WTC11 (cell line): ENCODE measurements around the gene CWF19L2. TPM values are rescaled to one million over a fixed set of nuclear protein-coding genes. Genes with fewer than 3 reads are reported as not detected.

Experiments
- ATAC-seq: fragments of 200-7000 bp; cut with Tn5 transposase; 2 replicates; pipeline ENCODE4 v1.10.0; 2021; ENCODE audit warnings: mild to moderate bottlenecking, moderate library complexity
- Bru-seq: library from RNA; stranded (reverse); fragments of 400-500 nt; gene quantifications from one replicate; lab custom pipeline; 2021; lab: Mats Ljungman, UMichigan
- CTCF ChIA-PET: fragments of 300-600 bp; sonication (Branson Sonifier 250); formaldehyde crosslinking; loops from one replicate; lab custom pipeline; 2021; ENCODE audit warnings: antibody characterized with exemption; lab: Charles Lee
- POLR2A ChIA-PET: fragments of 350-600 bp; sonication (Branson Sonifier 250); formaldehyde crosslinking; loops from one replicate; lab custom pipeline; 2021; ENCODE audit warnings: antibody characterized with exemption; lab: Charles Lee
- DNase-seq: peaks from one replicate; pipeline ENCODE4 v3.0.0; 2021; ENCODE audit warnings: low spot score
- H3K27ac Mint-ChIP-seq: 2 replicates; pipeline ENCODE4 v1.8.0; 2021; ENCODE audit warnings: mixed read lengths
- H3K27me3 Mint-ChIP-seq: 2 replicates; pipeline ENCODE4 v1.8.0; 2021; ENCODE audit warnings: low read depth, mild to moderate bottlenecking, moderate library complexity, mixed read lengths
- H3K36me3 Mint-ChIP-seq: 2 replicates; pipeline ENCODE4 v1.8.0; 2021; ENCODE audit warnings: mixed read lengths
- H3K4me1 Mint-ChIP-seq: 2 replicates; pipeline ENCODE4 v1.8.0; 2022; ENCODE audit warnings: mixed read lengths
- H3K4me3 Mint-ChIP-seq: 2 replicates; pipeline ENCODE4 v1.8.0; 2021; ENCODE audit warnings: mild to moderate bottlenecking, moderate library complexity, mixed read lengths
- H3K9me3 Mint-ChIP-seq: 2 replicates; pipeline ENCODE4 v1.8.0; 2021; ENCODE audit warnings: mixed read lengths
- CREM ChIP-seq: sonication (generic); formaldehyde crosslinking; IDR thresholded peaks from 2 replicates; pipeline ENCODE4 v1.8.1; 2022; ENCODE audit warnings: mild to moderate bottlenecking, missing genetic modification reagents, moderate library complexity
- ERG ChIP-seq: fragments of 250-450 bp; sonication (Bioruptor Pico); IDR thresholded peaks from 2 replicates; pipeline ENCODE4 v1.8.0; 2021; ENCODE audit warnings: mild to moderate bottlenecking
- ETV6 ChIP-seq: sonication (generic); formaldehyde crosslinking; IDR thresholded peaks from 2 replicates; pipeline ENCODE4 v1.8.1; 2022; ENCODE audit warnings: mild to moderate bottlenecking, missing genetic modification reagents
- FOXK1 ChIP-seq: sonication (generic); formaldehyde crosslinking; IDR thresholded peaks from 2 replicates; pipeline ENCODE4 v1.8.0; 2022; ENCODE audit warnings: mild to moderate bottlenecking, moderate library complexity, missing genetic modification reagents
- GABPB1 ChIP-seq: sonication (generic); formaldehyde crosslinking; IDR thresholded peaks from 2 replicates; pipeline ENCODE4 v1.8.1; 2023; ENCODE audit warnings: mild to moderate bottlenecking, missing genetic modification reagents
- IRF2 ChIP-seq: sonication (generic); formaldehyde crosslinking; IDR thresholded peaks from 2 replicates; pipeline ENCODE4 v1.8.0; 2022; ENCODE audit warnings: low read depth, missing genetic modification reagents, borderline replicate concordance
- JAZF1 ChIP-seq: fragments of 250-450 bp; sonication (Bioruptor Pico); IDR thresholded peaks from 2 replicates; pipeline ENCODE4 v1.9.0; 2021; ENCODE audit warnings: moderate library complexity, mild to moderate bottlenecking, inconsistent platforms
- KAT7 ChIP-seq: sonication (generic); formaldehyde crosslinking; IDR thresholded peaks from 2 replicates; pipeline ENCODE4 v1.8.1; 2023; ENCODE audit warnings: missing genetic modification reagents, mild to moderate bottlenecking, borderline replicate concordance
- MYBL2 ChIP-seq: sonication (generic); formaldehyde crosslinking; IDR thresholded peaks from 2 replicates; pipeline ENCODE4 v1.8.1; 2023; ENCODE audit warnings: mild to moderate bottlenecking, moderate library complexity, missing genetic modification reagents
- SOX15 ChIP-seq: fragments of 250-450 bp; sonication (Bioruptor Pico); IDR thresholded peaks from 2 replicates; pipeline ENCODE4 v1.9.0; 2021; ENCODE audit warnings: mild to moderate bottlenecking
- ZBTB21 ChIP-seq: sonication (generic); formaldehyde crosslinking; IDR thresholded peaks from 2 replicates; pipeline ENCODE4 v1.8.1; 2023; ENCODE audit warnings: mild to moderate bottlenecking, missing genetic modification reagents, borderline replicate concordance
- ZNF317 ChIP-seq: sonication (generic); formaldehyde crosslinking; IDR thresholded peaks from 2 replicates; pipeline ENCODE4 v1.8.1; 2023; ENCODE audit warnings: low read depth, mild to moderate bottlenecking, moderate library complexity, missing genetic modification reagents, borderline replicate concordance
- ZNF396 ChIP-seq: fragments of 250-450 bp; sonication (Bioruptor Pico); IDR thresholded peaks from 2 replicates; pipeline ENCODE4 v1.8.0; 2021; ENCODE audit warnings: mild to moderate bottlenecking, moderate library complexity, borderline replicate concordance
- ZNF416 ChIP-seq: fragments of 250-450 bp; sonication (Bioruptor Pico); IDR thresholded peaks from 2 replicates; pipeline ENCODE4 v1.9.0; 2021; ENCODE audit warnings: mild to moderate bottlenecking, inconsistent platforms
- long read RNA-seq, 3 experiments: library from RNA in 1 of 3; library from capped mRNA in 1 of 3; library from polyadenylated mRNA in 1 of 3; unstranded in 2 of 3; stranded (forward) in 1 of 3; transcript quantifications; one replicate each; pipeline ENCODE4 v2.0.0, GENCODE V29; 2021
- total RNA-seq: library from RNA; stranded (reverse); gene quantifications from 3 replicates; pipeline ENCODE4 v1.2.3, GENCODE V29; 2021
- TF ChIP-seq, protein P1 (sequence below): sonication (generic); formaldehyde crosslinking; IDR thresholded peaks from 2 replicates; pipeline ENCODE4 v1.8.0; 2023; ENCODE audit warnings: mild to moderate bottlenecking, missing genetic modification reagents
- TF ChIP-seq, protein P2 (sequence below): sonication (generic); formaldehyde crosslinking; IDR thresholded peaks from 2 replicates; pipeline ENCODE4 v1.8.1; 2022; ENCODE audit warnings: mild to moderate bottlenecking, moderate library complexity, missing genetic modification reagents
- TF ChIP-seq, protein P3 (sequence below): sonication (generic); formaldehyde crosslinking; IDR thresholded peaks from 2 replicates; pipeline ENCODE4 v1.8.0; 2022; ENCODE audit warnings: mild to moderate bottlenecking, missing genetic modification reagents
- TF ChIP-seq, protein P4 (sequence below): sonication (generic); formaldehyde crosslinking; IDR thresholded peaks from 2 replicates; pipeline ENCODE4 v1.8.1; 2023; ENCODE audit warnings: mild to moderate bottlenecking, missing genetic modification reagents, moderate library complexity
- TF ChIP-seq, protein P5 (sequence below): sonication (generic); formaldehyde crosslinking; conservative IDR thresholded peaks from 2 replicates; pipeline ENCODE4 v1.8.1; 2022; ENCODE audit warnings: mild to moderate bottlenecking, missing genetic modification reagents
- TF ChIP-seq, protein P6 (sequence below): sonication (generic); formaldehyde crosslinking; IDR thresholded peaks from 2 replicates; pipeline ENCODE4 v1.8.0; 2022; ENCODE audit warnings: mild to moderate bottlenecking, missing genetic modification reagents

CWF19L2 gene
- 15.9 to 17.1 TPM (median 16.2 TPM) in 3 replicates for total RNA-seq
- Bru-seq, nascent RNA: percentile 79 among the genes with signal in this experiment
- long read RNA-seq, experiment 1, transcript CWF19L2-201 (18 exons, 3,278 nt): major isoform, 86 of 105 reads
- long read RNA-seq, experiment 1, partial matches to known transcripts: 7 of 105 reads
- long read RNA-seq, experiment 1, other reads (novel, unspliced or antisense): 12 of 105 reads
- long read RNA-seq, experiment 2, partial matches to known transcripts: 6 of 17 reads
- long read RNA-seq, experiment 2, other reads (novel, unspliced or antisense): 7 of 17 reads
- long read RNA-seq, experiment 3, transcript CWF19L2-201 (18 exons, 3,278 nt): major isoform, 11 of 28 reads
- long read RNA-seq, experiment 3, partial matches to known transcripts: 12 of 28 reads
- long read RNA-seq, experiment 3, other reads (novel, unspliced or antisense): 5 of 28 reads

DNA sequence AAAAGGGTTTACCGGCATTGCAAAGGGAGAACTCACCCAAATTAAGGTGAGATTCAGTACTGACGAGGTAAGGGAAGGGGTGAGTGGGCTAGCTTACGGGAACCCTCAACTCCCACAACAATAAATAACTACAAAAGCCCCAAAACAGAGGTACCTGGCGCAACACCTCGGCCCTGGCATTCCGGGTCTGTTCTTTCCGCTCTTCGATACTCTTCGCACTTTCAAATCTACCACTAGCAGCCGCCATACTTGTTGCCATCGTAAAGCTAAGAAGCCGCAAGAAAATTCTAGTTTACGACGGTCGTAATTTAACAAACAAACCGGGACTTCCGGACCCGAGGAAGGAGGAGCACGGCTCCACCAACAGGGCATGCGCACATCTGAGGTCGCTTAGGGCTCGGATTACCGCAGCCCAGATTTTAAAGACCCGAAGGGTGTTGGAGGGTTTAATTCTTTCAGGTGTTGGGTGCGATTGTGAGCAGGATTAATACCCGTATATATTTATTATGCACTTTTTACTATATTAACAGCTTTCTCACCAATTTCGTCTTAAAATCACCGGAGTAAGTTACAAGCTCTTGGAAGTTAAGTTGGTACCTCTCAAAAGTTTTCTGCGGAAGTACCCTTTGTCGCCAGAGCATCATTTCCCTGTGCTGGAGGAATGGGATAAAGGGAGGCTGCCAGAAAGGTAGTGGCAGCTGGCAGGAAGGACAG, at the start of gene CWF19L2:
Gene CWF19L2, minus strand, starts transcription at position 268 of the 714 bp plus-strand sequence. Its CDS starts 9 bp downstream, at position 259.
- Mint-ChIP-seq H3K36me3 (peaks cover 12% of the 10 kb centered on the region), H3K4me3 (peak within 1 kb of the TSS; percentile 88), H3K9me3 (no peaks in the 10 kb centered on the region), H3K27me3 (peaks cover 14% of the 10 kb centered on the region), H3K27ac (peak within 1 kb of the TSS; percentile 82)
- peak; percentile 89 for DNase-seq
- CTCF ChIA-PET: interaction anchor here (0.7 to 1.6 kb wide), 4 partner anchors 14 to 231 kb away, joined by 3 read pairs; no protein-coding TSS in a partner anchor
- TF ChIP-seq, protein P1, sequence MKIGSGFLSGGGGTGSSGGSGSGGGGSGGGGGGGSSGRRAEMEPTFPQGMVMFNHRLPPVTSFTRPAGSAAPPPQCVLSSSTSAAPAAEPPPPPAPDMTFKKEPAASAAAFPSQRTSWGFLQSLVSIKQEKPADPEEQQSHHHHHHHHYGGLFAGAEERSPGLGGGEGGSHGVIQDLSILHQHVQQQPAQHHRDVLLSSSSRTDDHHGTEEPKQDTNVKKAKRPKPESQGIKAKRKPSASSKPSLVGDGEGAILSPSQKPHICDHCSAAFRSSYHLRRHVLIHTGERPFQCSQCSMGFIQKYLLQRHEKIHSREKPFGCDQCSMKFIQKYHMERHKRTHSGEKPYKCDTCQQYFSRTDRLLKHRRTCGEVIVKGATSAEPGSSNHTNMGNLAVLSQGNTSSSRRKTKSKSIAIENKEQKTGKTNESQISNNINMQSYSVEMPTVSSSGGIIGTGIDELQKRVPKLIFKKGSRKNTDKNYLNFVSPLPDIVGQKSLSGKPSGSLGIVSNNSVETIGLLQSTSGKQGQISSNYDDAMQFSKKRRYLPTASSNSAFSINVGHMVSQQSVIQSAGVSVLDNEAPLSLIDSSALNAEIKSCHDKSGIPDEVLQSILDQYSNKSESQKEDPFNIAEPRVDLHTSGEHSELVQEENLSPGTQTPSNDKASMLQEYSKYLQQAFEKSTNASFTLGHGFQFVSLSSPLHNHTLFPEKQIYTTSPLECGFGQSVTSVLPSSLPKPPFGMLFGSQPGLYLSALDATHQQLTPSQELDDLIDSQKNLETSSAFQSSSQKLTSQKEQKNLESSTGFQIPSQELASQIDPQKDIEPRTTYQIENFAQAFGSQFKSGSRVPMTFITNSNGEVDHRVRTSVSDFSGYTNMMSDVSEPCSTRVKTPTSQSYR (CRISPR knock-in tag): no peak
- TF ChIP-seq, protein P2, sequence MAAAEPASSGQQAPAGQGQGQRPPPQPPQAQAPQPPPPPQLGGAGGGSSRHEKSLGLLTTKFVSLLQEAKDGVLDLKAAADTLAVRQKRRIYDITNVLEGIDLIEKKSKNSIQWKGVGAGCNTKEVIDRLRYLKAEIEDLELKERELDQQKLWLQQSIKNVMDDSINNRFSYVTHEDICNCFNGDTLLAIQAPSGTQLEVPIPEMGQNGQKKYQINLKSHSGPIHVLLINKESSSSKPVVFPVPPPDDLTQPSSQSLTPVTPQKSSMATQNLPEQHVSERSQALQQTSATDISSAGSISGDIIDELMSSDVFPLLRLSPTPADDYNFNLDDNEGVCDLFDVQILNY (CRISPR knock-in tag): no peak
- TF ChIP-seq ZNF317 (CRISPR knock-in tag) (no peak), JAZF1 (CRISPR knock-in tag) (no peak), FOXK1 (CRISPR knock-in tag) (peak; percentile 97), SOX15 (no peak), GABPB1 (0 out of 2 replicates have a peak, but pooled peaks have one; percentile 45), ETV6 (CRISPR knock-in tag) (0 out of 2 replicates have a peak, but pooled peaks have one; percentile 30), ZNF396 (CRISPR knock-in tag) (no peak), IRF2 (CRISPR knock-in tag) (no peak), ZNF416 (CRISPR knock-in tag) (no peak), CREM (CRISPR knock-in tag) (0 out of 2 replicates have a peak, but pooled peaks have one; percentile 34)
- TF ChIP-seq, protein P3, sequence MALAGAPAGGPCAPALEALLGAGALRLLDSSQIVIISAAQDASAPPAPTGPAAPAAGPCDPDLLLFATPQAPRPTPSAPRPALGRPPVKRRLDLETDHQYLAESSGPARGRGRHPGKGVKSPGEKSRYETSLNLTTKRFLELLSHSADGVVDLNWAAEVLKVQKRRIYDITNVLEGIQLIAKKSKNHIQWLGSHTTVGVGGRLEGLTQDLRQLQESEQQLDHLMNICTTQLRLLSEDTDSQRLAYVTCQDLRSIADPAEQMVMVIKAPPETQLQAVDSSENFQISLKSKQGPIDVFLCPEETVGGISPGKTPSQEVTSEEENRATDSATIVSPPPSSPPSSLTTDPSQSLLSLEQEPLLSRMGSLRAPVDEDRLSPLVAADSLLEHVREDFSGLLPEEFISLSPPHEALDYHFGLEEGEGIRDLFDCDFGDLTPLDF (CRISPR knock-in tag): no peak
- TF ChIP-seq, protein P4, sequence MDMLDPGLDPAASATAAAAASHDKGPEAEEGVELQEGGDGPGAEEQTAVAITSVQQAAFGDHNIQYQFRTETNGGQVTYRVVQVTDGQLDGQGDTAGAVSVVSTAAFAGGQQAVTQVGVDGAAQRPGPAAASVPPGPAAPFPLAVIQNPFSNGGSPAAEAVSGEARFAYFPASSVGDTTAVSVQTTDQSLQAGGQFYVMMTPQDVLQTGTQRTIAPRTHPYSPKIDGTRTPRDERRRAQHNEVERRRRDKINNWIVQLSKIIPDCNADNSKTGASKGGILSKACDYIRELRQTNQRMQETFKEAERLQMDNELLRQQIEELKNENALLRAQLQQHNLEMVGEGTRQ: no peak
- TF ChIP-seq, all 79 proteins: peak for 4
- POLR2A ChIA-PET: interaction anchor here (0.6 to 0.7 kb wide), 2 partner anchors 333 to 765 kb away, joined by 3 to 4 read pairs; partner anchors contain the start of gene ATM
- H3K4me1 Mint-ChIP-seq: peaks cover 14% of the 10 kb centered on the region
- ATAC-seq: peak; percentile 99

DNA sequence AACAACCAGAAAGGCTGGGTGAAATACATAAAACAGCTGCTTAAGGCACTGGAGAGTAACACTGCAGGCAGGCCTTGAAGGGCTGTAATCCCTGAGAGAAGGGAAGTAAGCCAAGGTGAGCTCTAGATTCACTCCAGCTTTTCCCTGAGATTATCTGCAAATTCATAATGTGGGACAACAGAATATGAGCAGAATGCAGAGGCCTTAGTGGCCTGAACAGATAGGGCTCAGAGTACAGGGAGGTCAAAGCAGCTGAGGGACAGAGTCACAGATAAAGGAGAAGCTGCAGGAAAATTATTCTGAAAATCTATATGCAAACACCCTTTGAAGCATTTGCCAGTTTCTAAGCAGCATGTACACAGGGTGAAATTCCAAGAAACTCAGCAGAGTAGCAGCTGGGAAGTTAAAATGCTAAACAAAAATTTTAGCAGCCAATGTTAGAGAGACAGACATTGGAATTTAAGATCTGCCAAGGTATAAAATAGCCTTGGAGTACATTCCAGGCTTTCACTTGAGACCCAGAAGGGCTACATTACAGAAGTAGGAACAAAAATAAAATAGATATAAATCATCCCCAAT, 48.1 kb upstream of the CWF19L2 start:
- no peaks in the 10 kb centered on the region for H3K4me1 Mint-ChIP-seq
- no peak overlapping the region for H3K4me3 Mint-ChIP-seq
- ChIA-PET CTCF (no interaction called here), POLR2A (no interaction called here)
- TF ChIP-seq ZBTB21 (CRISPR knock-in tag) (no peak), ERG (CRISPR knock-in tag) (no peak), MYBL2 (no peak), KAT7 (no peak)
- TF ChIP-seq, protein P5, sequence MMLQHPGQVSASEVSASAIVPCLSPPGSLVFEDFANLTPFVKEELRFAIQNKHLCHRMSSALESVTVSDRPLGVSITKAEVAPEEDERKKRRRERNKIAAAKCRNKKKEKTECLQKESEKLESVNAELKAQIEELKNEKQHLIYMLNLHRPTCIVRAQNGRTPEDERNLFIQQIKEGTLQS (CRISPR knock-in tag): no peak
- TF ChIP-seq, protein P6, sequence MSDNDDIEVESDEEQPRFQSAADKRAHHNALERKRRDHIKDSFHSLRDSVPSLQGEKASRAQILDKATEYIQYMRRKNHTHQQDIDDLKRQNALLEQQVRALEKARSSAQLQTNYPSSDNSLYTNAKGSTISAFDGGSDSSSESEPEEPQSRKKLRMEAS: no peak
- no peaks in the 10 kb centered on the region for H3K27me3 Mint-ChIP-seq
- H3K27ac Mint-ChIP-seq: 0 out of 2 replicates have a peak overlapping the region, but pooled peaks have one; percentile 26
- DNase-seq (no peak), ATAC-seq (no peak)
- H3K9me3 Mint-ChIP-seq: peaks cover 28% of the 10 kb centered on the region
- peaks cover 45% of the 10 kb centered on the region for H3K36me3 Mint-ChIP-seq
